BJ (cell line): ENCODE measurements around the gene XRCC2. TPM values are rescaled to one million over a fixed set of nuclear protein-coding genes. Genes with fewer than 3 reads are reported as not detected.

Experiments
- CTCF ChIA-PET: fragments of 350-600 bp; formaldehyde crosslinking; extraction: SDS; loops from one replicate; lab custom pipeline; 2021; ENCODE audit warnings: antibody characterized with exemption, inconsistent platforms; lab: Yijun Ruan, JAX
- POLR2A ChIA-PET: fragments of 300-600 bp; sonication (Branson Sonifier 250); formaldehyde crosslinking; extraction: SDS; loops from one replicate; lab custom pipeline; 2021; ENCODE audit warnings: antibody characterized with exemption; lab: Charles Lee
- DNase-seq: peaks from one replicate; pipeline ENCODE4 v3.0.0-alpha.2; 2011; ENCODE audit warnings: low read depth
- H3K27me3 ChIP-seq: 2 replicates; pipeline ENCODE4 v1.6.0; 2011; ENCODE audit warnings: low read length; ENCODE audit not compliant: control insufficient read depth, insufficient read depth
- H3K36me3 ChIP-seq: 2 replicates; pipeline ENCODE4 v1.5.1; 2011; ENCODE audit warnings: low read length; ENCODE audit not compliant: control insufficient read depth, insufficient read depth
- H3K4me3 ChIP-seq: 2 replicates; pipeline ENCODE4 v1.5.1; 2011; ENCODE audit warnings: low read depth, mild to moderate bottlenecking, control low read depth, low read length
- polyA plus RNA-seq: library from polyadenylated mRNA; depleted of rRNA; stranded (reverse); fragments of >200 nt; gene quantifications from 2 replicates; pipeline ENCODE4 v1.2.3, GENCODE V29; 2011
- TF ChIP-seq, protein P1 (sequence below): IDR thresholded peaks from 2 replicates; pipeline ENCODE4 v1.5.1; 2011; ENCODE audit warnings: low read depth, mild to moderate bottlenecking, control low read depth, inconsistent platforms, low read length, moderate library complexity; ENCODE audit not compliant: insufficient read depth

Gene XRCC2
- polyA plus RNA-seq, 1 experiment, result 0.97 TPM

DNA sequence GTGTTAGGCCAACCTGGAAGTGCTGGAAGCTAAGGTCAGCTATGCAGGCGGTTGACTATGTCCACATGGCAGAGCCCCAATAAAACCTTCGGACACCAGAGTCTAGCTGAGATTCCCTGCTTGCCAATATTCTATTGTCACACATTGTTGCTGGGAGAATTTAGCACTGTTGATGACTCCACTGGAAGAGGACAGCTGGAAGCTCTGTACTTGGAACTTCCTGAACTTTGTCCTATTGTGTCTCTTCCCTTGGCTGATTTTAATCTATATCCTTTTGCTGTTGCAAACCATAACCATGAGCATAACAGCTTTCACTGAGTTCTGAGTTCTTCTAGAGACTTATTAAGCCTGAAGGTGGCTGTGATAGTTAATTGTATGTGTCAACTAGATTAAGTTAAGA, 12.0 kb downstream of the XRCC2 start:
- no peaks in the 10 kb centered on the region for H3K36me3 ChIP-seq
- ChIA-PET POLR2A (no interaction called here), CTCF (no interaction called here)
- no peak for DNase-seq
- H3K4me3 ChIP-seq, result no peak overlapping the region
- TF ChIP-seq, protein P1, sequence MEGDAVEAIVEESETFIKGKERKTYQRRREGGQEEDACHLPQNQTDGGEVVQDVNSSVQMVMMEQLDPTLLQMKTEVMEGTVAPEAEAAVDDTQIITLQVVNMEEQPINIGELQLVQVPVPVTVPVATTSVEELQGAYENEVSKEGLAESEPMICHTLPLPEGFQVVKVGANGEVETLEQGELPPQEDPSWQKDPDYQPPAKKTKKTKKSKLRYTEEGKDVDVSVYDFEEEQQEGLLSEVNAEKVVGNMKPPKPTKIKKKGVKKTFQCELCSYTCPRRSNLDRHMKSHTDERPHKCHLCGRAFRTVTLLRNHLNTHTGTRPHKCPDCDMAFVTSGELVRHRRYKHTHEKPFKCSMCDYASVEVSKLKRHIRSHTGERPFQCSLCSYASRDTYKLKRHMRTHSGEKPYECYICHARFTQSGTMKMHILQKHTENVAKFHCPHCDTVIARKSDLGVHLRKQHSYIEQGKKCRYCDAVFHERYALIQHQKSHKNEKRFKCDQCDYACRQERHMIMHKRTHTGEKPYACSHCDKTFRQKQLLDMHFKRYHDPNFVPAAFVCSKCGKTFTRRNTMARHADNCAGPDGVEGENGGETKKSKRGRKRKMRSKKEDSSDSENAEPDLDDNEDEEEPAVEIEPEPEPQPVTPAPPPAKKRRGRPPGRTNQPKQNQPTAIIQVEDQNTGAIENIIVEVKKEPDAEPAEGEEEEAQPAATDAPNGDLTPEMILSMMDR, result no peak
- H3K27me3 ChIP-seq, result no peaks in the 10 kb centered on the region

- DNase-seq, result no peak
- Histone ChIP-seq H3K27me3 (no peaks in the 10 kb centered on the region), H3K4me3 (no peak overlapping the region), H3K36me3 (no peaks in the 10 kb centered on the region)
- TF ChIP-seq, protein P1, result no peak
- ChIA-PET CTCF (no interaction called here), POLR2A (no interaction called here)
Observed at GRCh38 chr7:152663148-152663740, 12.7 kb downstream of the XRCC2 start.

- Histone ChIP-seq H3K4me3 (no peak overlapping the region), H3K27me3 (no peaks in the 10 kb centered on the region), H3K36me3 (no peaks in the 10 kb centered on the region)
- POLR2A ChIA-PET, result no interaction called here
- TF ChIP-seq, protein P1, result no peak
- CTCF ChIA-PET, result interaction anchor here (0.7 kb wide), 1 partner anchor 211 kb away, joined by 4 read pairs; no protein-coding TSS in a partner anchor
- DNase-seq, result no peak
Observed at GRCh38 chr7:152661479-152661878, 14.5 kb downstream of the XRCC2 start.

DNA sequence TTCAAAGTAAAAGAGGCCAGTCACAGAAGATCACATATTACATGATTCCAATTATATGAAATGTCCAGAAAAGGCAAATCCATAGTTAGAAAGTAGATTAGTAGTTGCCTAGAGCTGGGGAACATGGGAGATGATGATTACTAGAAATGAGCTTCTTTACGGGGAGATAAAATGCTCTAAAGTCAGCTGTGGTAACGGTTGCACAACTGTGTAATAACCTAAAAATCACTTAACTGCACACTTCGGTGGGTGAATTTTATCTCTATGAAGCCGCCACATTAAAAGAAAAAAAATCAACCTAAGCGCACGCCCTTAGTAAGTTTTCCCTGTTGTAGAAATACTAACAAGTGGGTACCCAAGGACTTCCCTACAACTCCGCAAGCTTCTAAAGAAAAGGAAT, 15.9 kb downstream of the XRCC2 start:
- no peak for DNase-seq
- TF ChIP-seq, protein P1, result no peak
- no peak overlapping the region for H3K4me3 ChIP-seq
- no peaks in the 10 kb centered on the region for H3K36me3 ChIP-seq
- ChIA-PET POLR2A (no interaction called here), CTCF (no interaction called here)
- no peaks in the 10 kb centered on the region for H3K27me3 ChIP-seq

DNA sequence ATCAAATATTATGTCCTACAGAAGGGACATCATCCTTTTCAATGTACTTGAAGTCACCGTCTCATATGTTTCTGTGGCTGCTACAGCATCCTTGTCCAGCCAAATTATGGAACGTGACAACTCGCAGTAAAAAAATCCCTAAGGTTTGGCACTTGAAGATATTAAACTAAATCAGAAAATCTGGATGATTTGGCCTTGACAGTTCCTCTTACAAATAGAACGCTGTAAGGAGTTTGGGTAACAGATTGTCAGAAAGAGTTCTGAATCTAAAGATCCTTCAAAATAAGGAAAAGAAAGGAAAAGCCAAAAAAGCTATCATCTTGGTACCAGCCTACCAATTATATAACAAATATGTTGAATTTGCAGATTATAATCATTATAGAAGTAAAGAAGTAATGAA, 21.0 kb downstream of the XRCC2 start:
- no peak for DNase-seq
- TF ChIP-seq, protein P1, result no peak
- Histone ChIP-seq H3K27me3 (no peaks in the 10 kb centered on the region), H3K4me3 (no peak overlapping the region), H3K36me3 (no peaks in the 10 kb centered on the region)
- ChIA-PET CTCF (no interaction called here), POLR2A (no interaction called here)
